ENCODE data around the gene ATP5IF1. TPM values are rescaled to one million over a fixed set of nuclear protein-coding genes. Genes with fewer than 3 reads are reported as not detected.

The ATP5IF1 gene
- total RNA-seq, 1 donor, result 51.8 TPM

- Histone ChIP-seq H3K36me3 (ENCODE audit: insufficient read depth, low read length) (peaks cover 43% of the 10 kb centered on the region), H3K27me3 (ENCODE audit: insufficient read depth, low read length) (no peaks in the 10 kb centered on the region), H4K20me1 (ENCODE audit: insufficient read depth, low read length) (peaks cover 8% of the 10 kb centered on the region), H3K79me2 (ENCODE audit: insufficient read depth, low read length) (peaks cover 3% of the 10 kb centered on the region), H3K9me3 (ENCODE audit: low read depth, low read length) (no peaks in the 10 kb centered on the region), H2AFZ (ENCODE audit: low read length) (no peak overlapping the region), H3K27ac (ENCODE audit: low read depth, low read length) (no peak overlapping the region), H3K4me1 (ENCODE audit: insufficient read depth, low read length) (no peaks in the 10 kb centered on the region), H3K4me2 (ENCODE audit: insufficient read depth, low read length) (no peak overlapping the region), H3K4me3 (ENCODE audit: insufficient read depth, low read length) (no peak overlapping the region)
- no peak for TF ChIP-seq CTCF (IDR thresholded peaks at IDR 0.05; ENCODE audit: extremely low read depth, low read depth, low read length)
- DNase-seq (ENCODE audit: insufficient read length, low spot score, missing footprints), result no peak
These were observed 46.8 kb downstream of the ATP5IF1 start for GRCh38 chr1:28282426-28283407.

- Histone ChIP-seq H3K4me1 (ENCODE audit: insufficient read depth, low read length) (no peaks in the 10 kb centered on the region), H3K27me3 (ENCODE audit: insufficient read depth, low read length) (no peaks in the 10 kb centered on the region), H3K4me2 (ENCODE audit: insufficient read depth, low read length) (no peak overlapping the region), H4K20me1 (ENCODE audit: insufficient read depth, low read length) (no peaks in the 10 kb centered on the region), H2AFZ (ENCODE audit: low read length) (no peak overlapping the region), H3K27ac (ENCODE audit: low read depth, low read length) (no peak overlapping the region), H3K36me3 (ENCODE audit: insufficient read depth, low read length) (peaks cover 13% of the 10 kb centered on the region), H3K79me2 (ENCODE audit: insufficient read depth, low read length) (no peaks in the 10 kb centered on the region), H3K4me3 (ENCODE audit: insufficient read depth, low read length) (no peak overlapping the region), H3K9me3 (ENCODE audit: low read depth, low read length) (no peaks in the 10 kb centered on the region)
- no peak for TF ChIP-seq CTCF (IDR thresholded peaks at IDR 0.05; ENCODE audit: extremely low read depth, low read depth, low read length)
- no peak for DNase-seq (ENCODE audit: insufficient read length, low spot score, missing footprints)
These were observed 50.2 kb downstream of the ATP5IF1 start for GRCh38 chr1:28286111-28286510.

Other genes with a start within 250 kb of the ATP5IF1 start
- gene EYA3, start 147.5 kb upstream of the ATP5IF1 start, total RNA-seq, result 10.9 and 13.3 TPM in 2 replicates
- under 0.01 TPM in 2 replicates for gene PTAFR, start 59.4 kb upstream of the ATP5IF1 start, total RNA-seq
- 60.1 and 63.4 TPM in 2 replicates for gene DNAJC8, start 3.1 kb upstream of the ATP5IF1 start, total RNA-seq
- gene SESN2, start 23.4 kb downstream of the ATP5IF1 start, total RNA-seq, result 56.3 and 59.7 TPM in 2 replicates
- 14.7 and 19.5 TPM in 2 replicates for gene MED18, start 92.9 kb downstream of the ATP5IF1 start, total RNA-seq
- gene PHACTR4, start 133.6 kb downstream of the ATP5IF1 start, total RNA-seq, result 12.7 and 14.7 TPM in 2 replicates

Data from osteoblast (primary cell).